ENCODE data around the gene OSGIN1. TPM values are rescaled to one million over a fixed set of nuclear protein-coding genes. Genes with fewer than 3 reads are reported as not detected.

OSGIN1 gene
- total RNA-seq, 1 donor from 2014 or later: 19.0 TPM

DNA sequence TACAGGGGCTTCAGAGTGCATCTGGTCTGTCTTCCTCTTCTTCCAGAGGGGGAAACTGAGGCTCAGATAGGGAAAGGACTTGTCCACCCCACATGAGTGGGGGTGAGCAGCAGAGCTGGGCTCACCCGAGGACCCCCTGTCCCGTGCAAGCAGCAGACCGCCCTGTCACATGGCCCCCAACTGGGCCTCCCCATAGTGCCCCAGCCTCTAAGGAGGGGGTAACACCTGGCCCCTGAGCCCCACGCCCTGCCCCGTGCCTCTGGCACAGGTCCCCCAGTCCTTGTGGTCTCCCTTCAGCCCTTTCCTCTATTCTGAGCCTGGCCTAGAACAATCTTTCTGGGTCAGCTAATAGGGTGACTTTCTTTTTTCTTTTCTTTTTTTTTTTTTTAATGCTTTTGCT, 8.6 kb downstream of the OSGIN1 start:
- Histone ChIP-seq H3K9me3 (no peaks in the 10 kb centered on the region), H3K27me3 (no peaks in the 10 kb centered on the region), H3K36me3 (peaks cover 45% of the 10 kb centered on the region), H3K27ac (no peak overlapping the region), H3K4me1 (no peaks in the 10 kb centered on the region), H3K4me3 (no peak overlapping the region)
- no peak for DNase-seq
- no peak for ATAC-seq
- TF ChIP-seq, protein P1, sequence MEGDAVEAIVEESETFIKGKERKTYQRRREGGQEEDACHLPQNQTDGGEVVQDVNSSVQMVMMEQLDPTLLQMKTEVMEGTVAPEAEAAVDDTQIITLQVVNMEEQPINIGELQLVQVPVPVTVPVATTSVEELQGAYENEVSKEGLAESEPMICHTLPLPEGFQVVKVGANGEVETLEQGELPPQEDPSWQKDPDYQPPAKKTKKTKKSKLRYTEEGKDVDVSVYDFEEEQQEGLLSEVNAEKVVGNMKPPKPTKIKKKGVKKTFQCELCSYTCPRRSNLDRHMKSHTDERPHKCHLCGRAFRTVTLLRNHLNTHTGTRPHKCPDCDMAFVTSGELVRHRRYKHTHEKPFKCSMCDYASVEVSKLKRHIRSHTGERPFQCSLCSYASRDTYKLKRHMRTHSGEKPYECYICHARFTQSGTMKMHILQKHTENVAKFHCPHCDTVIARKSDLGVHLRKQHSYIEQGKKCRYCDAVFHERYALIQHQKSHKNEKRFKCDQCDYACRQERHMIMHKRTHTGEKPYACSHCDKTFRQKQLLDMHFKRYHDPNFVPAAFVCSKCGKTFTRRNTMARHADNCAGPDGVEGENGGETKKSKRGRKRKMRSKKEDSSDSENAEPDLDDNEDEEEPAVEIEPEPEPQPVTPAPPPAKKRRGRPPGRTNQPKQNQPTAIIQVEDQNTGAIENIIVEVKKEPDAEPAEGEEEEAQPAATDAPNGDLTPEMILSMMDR (IDR thresholded peaks at IDR 0.05): no peak
- intact Hi-C loops (cut with DNase I): no loop called here

DNA sequence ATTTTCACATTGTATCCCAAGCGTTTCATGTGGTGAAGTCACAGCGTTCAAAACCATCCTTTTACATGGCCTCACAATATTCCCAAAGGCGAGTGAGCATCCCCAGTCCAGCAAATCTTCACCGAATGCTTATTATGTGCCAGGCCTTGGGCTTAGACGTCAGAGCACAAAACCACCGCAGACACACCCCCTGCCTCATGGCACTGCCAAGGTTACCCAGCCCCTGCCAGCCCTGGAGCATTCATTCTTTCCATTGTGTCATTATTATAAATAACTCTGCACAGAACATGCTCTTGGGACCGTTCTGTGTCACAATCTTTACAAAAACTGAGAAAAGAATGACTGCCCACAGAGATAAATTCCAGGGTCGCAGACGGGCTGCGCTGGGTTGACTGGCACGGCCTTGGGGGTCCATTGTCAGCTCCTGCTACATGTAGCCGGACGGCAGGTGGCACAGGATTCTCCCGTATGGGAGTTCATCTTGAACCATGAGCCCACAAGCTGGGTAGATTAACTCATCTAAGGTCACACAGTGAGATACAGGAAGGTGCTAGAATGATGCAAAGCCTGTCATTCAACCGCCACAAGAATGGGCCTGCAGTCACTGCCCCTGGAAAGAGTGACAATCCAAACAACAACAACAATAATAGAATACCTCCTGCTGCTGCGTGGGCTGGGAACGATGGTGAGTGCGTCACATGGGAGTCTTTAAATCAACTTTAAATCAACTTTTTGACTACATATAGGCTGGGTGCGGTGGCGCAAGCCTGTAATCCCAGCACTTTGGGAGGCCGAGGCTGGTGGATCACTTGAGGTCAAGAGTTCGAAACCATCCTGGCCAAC, 10.5 kb downstream of the OSGIN1 start:
- H3K4me1 ChIP-seq: no peaks in the 10 kb centered on the region
- DNase-seq (no peak), ATAC-seq (no peak)
- H3K9me3 ChIP-seq: no peaks in the 10 kb centered on the region
- TF ChIP-seq, protein P1 (IDR thresholded peaks at IDR 0.05): no peak
- no peak overlapping the region for H3K4me3 ChIP-seq
- peaks cover 40% of the 10 kb centered on the region for H3K36me3 ChIP-seq
- intact Hi-C loops (cut with DNase I): no loop called here
- H3K27me3 ChIP-seq: no peaks in the 10 kb centered on the region
- H3K27ac ChIP-seq: no peak overlapping the region

DNA sequence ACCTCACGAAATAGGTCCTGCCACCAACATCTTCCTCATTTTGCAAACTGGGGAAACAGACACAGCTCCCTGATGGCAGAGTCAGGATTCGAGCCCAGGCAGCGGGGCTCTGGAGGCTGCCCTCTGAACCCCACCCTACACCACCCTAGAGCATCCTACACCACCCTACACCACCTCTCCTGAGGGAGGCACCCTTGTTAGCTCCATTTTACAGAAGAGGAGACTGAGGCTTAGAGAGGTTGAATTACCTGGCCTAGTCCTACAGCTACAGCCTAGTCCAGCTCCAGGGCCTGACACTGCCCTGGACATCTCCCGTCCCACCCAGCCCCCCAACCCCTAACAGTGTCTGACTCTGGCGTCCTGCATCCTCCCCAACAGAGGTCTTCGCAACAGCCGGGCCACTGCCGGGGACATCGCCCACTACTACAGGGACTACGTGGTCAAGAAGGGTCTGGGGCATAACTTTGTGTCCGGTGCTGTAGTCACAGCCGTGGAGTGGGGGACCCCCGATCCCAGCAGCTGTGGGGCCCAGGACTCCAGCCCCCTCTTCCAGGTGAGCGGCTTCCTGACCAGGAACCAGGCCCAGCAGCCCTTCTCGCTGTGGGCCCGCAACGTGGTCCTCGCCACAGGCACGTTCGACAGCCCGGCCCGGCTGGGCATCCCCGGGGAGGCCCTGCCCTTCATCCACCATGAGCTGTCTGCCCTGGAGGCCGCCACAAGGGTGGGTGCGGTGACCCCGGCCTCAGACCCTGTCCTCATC, 11.8 kb downstream of the OSGIN1 start:
- no peak for DNase-seq
- Histone ChIP-seq H3K27ac (no peak overlapping the region), H3K27me3 (peaks cover 11% of the 10 kb centered on the region), H3K9me3 (no peaks in the 10 kb centered on the region), H3K36me3 (peaks cover 28% of the 10 kb centered on the region), H3K4me3 (no peak overlapping the region), H3K4me1 (no peaks in the 10 kb centered on the region)
- no peak for ATAC-seq
- TF ChIP-seq, protein P1 (IDR thresholded peaks at IDR 0.05): no peak
- intact Hi-C loops (cut with DNase I): no loop called here

DNA sequence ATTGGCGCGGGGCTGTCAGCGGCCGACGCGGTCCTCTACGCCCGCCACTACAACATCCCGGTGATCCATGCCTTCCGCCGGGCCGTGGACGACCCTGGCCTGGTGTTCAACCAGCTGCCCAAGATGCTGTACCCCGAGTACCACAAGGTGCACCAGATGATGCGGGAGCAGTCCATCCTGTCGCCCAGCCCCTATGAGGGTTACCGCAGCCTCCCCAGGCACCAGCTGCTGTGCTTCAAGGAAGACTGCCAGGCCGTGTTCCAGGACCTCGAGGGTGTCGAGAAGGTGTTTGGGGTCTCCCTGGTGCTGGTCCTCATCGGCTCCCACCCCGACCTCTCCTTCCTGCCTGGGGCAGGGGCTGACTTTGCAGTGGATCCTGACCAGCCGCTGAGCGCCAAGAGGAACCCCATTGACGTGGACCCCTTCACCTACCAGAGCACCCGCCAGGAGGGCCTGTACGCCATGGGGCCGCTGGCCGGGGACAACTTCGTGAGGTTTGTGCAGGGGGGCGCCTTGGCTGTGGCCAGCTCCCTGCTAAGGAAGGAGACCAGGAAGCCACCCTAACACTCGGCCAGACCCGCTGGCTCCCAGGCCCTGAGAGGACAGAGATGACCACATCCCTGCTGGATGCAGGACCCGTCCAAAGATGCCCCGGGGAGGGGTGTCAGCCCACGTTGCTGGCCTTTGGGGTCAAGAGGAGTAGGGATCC, 12.6 kb downstream of the OSGIN1 start:
- no peak overlapping the region for H3K27ac ChIP-seq
- ATAC-seq (no peak), DNase-seq (no peak)
- intact Hi-C loops (cut with DNase I): no loop called here
- peaks cover 14% of the 10 kb centered on the region for H3K27me3 ChIP-seq
- H3K9me3 ChIP-seq: no peaks in the 10 kb centered on the region
- H3K4me1 ChIP-seq: no peaks in the 10 kb centered on the region
- H3K4me3 ChIP-seq: no peak overlapping the region
- TF ChIP-seq, protein P1 (IDR thresholded peaks at IDR 0.05): no peak
- peaks cover 21% of the 10 kb centered on the region for H3K36me3 ChIP-seq

DNA sequence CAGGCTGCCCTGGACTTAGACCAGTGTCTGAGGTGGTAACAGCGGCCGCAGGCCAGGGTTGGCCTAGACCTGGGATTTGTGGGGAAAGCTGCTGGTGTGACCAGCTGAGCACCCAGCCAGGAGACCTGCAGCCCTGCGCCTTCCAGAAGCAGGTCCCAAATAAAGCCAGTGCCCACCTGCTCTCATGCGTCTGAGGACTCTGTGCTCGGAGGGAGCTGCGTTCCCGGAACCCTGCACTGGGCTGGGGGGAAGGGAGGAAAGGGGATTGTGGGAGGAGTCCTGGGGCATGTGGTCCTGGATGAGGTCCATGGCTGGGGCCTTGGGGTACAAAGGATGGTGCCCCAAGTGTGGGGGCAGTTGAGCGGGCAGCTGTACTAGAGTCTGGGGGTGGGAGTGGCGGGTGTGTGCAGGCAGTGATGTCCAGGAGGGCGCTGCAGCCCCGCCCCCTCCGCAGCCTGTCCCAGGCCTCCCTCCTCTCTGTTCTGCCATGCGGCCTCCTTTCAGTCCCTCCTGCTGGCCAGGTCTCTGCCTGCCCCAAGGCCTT, 13.2 kb downstream of the OSGIN1 start:
- Histone ChIP-seq H3K4me1 (no peaks in the 10 kb centered on the region), H3K9me3 (no peaks in the 10 kb centered on the region), H3K4me3 (no peak overlapping the region), H3K27me3 (peaks cover 14% of the 10 kb centered on the region), H3K27ac (no peak overlapping the region), H3K36me3 (peaks cover 15% of the 10 kb centered on the region)
- ATAC-seq: no peak
- no peak for DNase-seq
- intact Hi-C loops (cut with DNase I): no loop called here
- TF ChIP-seq, protein P1 (IDR thresholded peaks at IDR 0.05): no peak

Measured in upper lobe of right lung (tissue), 1 donor.